HepG2 (cell line): ENCODE data around the gene NDUFA5.
"Not testable (repeated sequence)": the region's sequence is repeated elsewhere in the genome, so short reads cannot be mapped to it uniquely, and the experiment has no call there.

ENCODE experiments used
- NONO ChIP-seq, 2 experiments: fragments of 450-650 bp in 1 of 2; sonication (generic) in 1 of 2; formaldehyde crosslinking in 1 of 2; IDR thresholded peaks in 1 of 2; conservative IDR thresholded peaks in 1 of 2; 2 replicates each; pipeline versions ENCODE4 v1.6.1 to v1.8.0; 2017 to 2022; ENCODE audit warnings: mild to moderate bottlenecking in 1 of 2, missing genetic modification reagents in 1 of 2, moderate library complexity in 1 of 2
- POLR2A ChIP-seq, 2 experiments: IDR thresholded peaks; 2 replicates each; pipeline ENCODE4 v1.6.1; 2011; ENCODE audit warnings: low read depth in 2 of 2, low read length in 2 of 2, mild to moderate bottlenecking in 1 of 2, moderate library complexity in 1 of 2; ENCODE audit not compliant: insufficient read depth in 1 of 2
- POLR2AphosphoS5 ChIP-seq: IDR thresholded peaks from 2 replicates; pipeline ENCODE4 v1.6.1; 2012; ENCODE audit warnings: low read depth, low read length
- REST ChIP-seq, 2 experiments: IDR thresholded peaks; 2 replicates each; pipeline ENCODE4 v1.6.1; 2011 to 2012; ENCODE audit warnings: low read length in 2 of 2, borderline replicate concordance in 1 of 2, low read depth in 1 of 2, mild to moderate bottlenecking in 1 of 2, moderate library complexity in 1 of 2
- SALL2 ChIP-seq: sonication (generic); formaldehyde crosslinking; IDR thresholded peaks from 2 replicates; pipeline ENCODE4 v1.8.1; 2023; ENCODE audit warnings: mild to moderate bottlenecking, missing genetic modification reagents, inconsistent platforms
- ZNF280B ChIP-seq: sonication (generic); formaldehyde crosslinking; IDR thresholded peaks from 2 replicates; pipeline ENCODE4 v1.5.0; 2020; ENCODE audit warnings: missing genetic modification reagents, mild to moderate bottlenecking, borderline replicate concordance
- ZNF3 ChIP-seq: IDR thresholded peaks from 2 replicates; pipeline ENCODE4 v1.7.0; 2017; ENCODE audit warnings: inconsistent platforms

- TF ChIP-seq NONO (IDR thresholded peaks at IDR 0.05); NONO (CRISPR knock-in tag; conservative IDR thresholded peaks at IDR 0.05); SALL2; ZNF3 (CRISPR knock-in tag); REST (IDR thresholded peaks at IDR 0.05; ENCODE audit: borderline replicate concordance in 1 of 2, low read depth in 1 of 2, low read length in 2 of 2); ZNF280B (CRISPR knock-in tag); POLR2A (IDR thresholded peaks at IDR 0.05; ENCODE audit: insufficient read depth in 1 of 2, low read depth in 2 of 2, low read length in 2 of 2); POLR2AphosphoS5: not testable (repeated sequence)
These were observed 24.6 kb downstream of the NDUFA5 start for GRCh38 chr7:123532788-123533552.
